ENCODE results near the gene ATF2.

Gene ATF2

GRCh38 chr2:175074478-175074877 is 93.5 kb downstream of the ATF2 start:
- no peak for DNase-seq

- no peak for DNase-seq
These were observed 99.5 kb downstream of the ATF2 start for GRCh38 chr2:175068534-175068933.

DNA sequence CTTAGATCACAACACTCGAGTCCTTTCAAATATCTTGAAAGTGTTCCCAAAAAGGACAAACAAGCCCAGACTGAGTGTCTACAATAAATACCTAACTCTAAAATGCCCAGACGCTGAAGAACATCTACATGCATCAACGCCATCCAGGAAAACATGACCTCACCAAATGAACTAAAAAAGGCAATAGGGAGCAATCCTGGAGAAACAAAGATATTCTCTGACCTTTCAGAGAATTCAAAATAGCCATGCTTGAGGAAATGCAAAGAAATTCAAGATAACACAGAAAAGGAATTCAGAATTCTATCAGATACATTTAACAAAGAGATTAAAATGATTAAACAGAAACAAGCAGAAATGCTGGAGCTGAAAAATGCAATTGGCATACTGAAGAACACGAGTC is 101.6 kb downstream of the ATF2 start:
- DNase-seq = no peak

- no peak for DNase-seq
These were observed 103.2 kb downstream of the ATF2 start for GRCh38 chr2:175064797-175065196.

GRCh38 chr2:175063741-175064140 is 104.3 kb downstream of the ATF2 start:
- peak; percentile 96 for DNase-seq

DNA sequence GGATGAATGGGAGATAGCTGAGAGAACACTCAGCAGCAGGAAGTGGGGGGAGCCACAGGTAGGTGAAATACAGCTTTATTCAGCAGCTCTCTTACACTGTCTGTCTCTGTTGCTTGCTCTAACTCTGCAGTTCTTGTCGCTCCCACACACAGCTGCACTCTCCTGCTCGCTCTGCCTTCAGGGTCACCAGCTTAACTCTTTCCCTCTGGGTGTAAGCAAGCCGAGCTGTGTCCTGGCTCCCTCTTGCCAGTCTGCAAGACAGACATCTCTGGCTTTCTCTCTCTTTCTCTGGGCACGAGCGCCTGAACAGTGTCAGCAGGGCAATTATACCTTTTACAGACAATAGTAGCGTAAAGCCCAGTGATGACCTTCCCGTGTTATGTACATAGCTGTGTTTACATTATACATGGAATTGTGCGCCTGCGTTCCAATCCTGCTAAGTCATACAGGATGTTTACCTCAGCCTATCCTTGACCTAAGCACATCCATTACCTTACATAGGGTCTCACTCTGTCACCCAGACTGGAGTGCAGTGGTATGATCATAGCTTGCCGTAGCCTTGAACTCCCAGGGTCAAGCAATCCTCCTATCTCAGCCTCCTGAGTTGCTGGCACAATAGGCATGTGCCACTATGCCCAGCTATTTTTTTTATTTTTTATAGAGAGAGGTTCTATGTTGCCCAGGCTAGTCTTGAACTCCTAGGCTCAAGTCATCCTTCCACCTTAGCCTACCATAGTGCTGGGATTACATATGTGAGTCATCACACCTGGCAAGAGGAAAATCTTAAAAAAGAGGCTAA is 105.0 kb downstream of the ATF2 start:
- DNase-seq = peak; percentile 100

DNA sequence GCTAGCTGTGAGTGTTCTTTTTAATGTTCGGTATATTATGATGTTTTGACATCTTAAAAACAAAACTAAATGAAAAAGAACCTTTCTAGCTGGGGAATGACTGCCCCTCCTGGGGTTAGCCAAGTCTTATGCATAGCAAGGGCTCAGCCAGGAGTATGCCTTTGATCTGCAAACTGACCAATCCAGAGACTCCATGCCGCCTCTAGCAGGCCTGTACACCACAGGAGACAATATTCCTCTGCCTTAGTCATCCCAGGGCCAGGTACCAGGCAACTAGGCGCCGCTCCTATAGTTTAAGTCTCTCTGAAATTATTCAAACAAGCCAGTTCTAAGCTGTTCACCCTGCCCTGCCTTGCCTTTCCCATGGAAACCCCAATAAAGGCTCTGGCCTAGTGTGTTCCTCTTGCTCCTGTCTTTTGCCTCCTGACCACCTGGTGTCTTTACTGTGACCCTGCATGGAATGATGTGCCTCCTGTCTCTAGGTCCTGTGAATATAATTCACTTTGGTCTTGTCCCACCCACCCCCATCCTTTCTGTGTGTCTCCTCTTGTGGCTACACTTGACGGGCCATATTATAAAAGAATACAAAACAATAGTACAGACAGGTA is 110.8 kb downstream of the ATF2 start:
- DNase-seq = no peak

- DNase-seq = no peak
These were observed 112.0 kb downstream of the ATF2 start for GRCh38 chr2:175055993-175056392.

DNA sequence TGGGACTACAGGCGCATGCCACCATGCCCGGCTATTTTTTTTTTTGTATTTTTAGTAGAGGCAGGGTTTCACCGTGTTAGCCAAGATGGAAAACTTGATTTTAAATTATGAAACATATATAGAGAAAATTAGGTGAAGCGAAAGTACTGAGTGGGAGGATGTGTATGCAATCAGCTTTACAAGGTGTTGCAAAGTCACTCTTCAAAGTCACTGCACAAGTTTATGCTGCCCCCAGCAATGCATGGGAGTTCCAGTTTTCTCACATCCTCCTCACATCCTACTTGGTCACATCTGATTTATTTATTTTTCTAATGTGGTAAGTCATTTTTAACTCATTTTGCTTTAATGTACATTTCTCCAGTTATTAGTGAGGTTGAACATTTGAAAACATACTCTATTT is 113.7 kb downstream of the ATF2 start:
- DNase-seq = no peak

DNA sequence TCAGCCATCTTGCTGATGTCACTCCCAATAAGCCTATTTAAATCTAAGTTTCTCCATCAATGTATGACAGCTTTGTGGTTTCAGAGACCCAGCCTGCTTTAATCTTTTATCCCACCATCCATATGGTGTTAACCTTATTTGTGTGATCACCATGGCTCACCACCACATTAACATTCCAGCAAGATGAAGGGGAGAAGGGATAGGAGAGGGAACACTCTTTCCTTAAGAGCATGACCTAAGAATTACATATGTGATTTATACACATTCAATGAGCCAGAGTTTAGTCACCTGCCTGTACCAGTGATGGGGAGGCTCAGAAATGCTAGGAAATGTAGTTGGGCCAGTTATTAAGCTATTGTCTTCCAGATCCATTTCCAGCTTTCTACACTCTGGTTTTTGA is 118.3 kb downstream of the ATF2 start:
- DNase-seq = no peak

GRCh38 chr2:175048275-175048674 is 119.7 kb downstream of the ATF2 start:
- DNase-seq = no peak

- DNase-seq = no peak
These were observed 128.5 kb downstream of the ATF2 start for GRCh38 chr2:175039490-175039889.

- no peak for DNase-seq
These were observed 129.0 kb downstream of the ATF2 start for GRCh38 chr2:175039031-175039430.

GRCh38 chr2:175037941-175038340 is 130.1 kb downstream of the ATF2 start:
- DNase-seq = no peak

GRCh38 chr2:175036582-175037018 is 131.4 kb downstream of the ATF2 start:
- peak; percentile 93 for DNase-seq

DNA sequence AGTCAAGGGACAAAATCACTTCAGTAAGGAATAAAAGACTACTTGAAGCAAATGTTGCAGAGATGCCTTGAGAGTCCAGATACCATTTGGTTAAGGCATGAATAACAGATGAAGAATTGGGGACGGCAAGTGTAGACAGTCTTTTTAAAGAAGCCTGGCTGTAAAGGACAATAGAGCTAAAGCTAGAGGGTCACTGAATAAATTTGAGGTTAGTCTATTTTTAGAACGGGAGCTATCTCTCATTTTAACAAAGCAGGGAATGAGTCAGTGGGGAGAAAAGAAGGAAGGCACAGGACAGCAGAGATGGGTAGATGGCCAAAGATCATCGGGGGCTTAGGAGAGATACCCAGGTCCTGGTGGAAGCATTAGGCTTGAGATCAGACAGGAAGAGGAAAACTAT is 132.2 kb downstream of the ATF2 start:
- no peak for DNase-seq

- no peak for DNase-seq
These were observed 133.3 kb downstream of the ATF2 start for GRCh38 chr2:175034716-175035115.

GRCh38 chr2:175030380-175031271 is 137.4 kb downstream of the ATF2 start:
- peak; percentile 82 for DNase-seq

DNA sequence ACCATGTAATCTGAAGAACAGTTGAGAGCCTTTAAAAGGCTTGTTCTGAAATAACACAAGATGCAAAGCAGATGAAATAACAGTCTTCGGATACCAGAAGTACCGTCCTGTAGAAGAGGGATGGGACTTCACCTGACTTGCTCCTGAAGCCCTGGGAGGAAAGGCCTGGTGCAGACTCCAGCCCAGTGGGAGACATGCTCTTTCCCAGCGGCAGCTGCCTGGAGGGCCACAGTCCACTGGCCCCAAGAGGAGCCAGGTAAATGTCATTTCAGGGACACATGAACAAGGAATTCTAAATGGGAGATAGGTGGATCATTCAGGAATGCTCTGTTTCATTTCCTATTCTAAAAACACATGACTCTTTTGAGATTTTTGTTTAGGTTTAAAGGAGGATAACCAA is 140.2 kb downstream of the ATF2 start:
- DNase-seq = no peak

GRCh38 chr2:175026385-175026784 is 141.6 kb downstream of the ATF2 start:
- DNase-seq = no peak

- DNase-seq = no peak
These were observed 142.1 kb downstream of the ATF2 start for GRCh38 chr2:175025946-175026345.

DNA sequence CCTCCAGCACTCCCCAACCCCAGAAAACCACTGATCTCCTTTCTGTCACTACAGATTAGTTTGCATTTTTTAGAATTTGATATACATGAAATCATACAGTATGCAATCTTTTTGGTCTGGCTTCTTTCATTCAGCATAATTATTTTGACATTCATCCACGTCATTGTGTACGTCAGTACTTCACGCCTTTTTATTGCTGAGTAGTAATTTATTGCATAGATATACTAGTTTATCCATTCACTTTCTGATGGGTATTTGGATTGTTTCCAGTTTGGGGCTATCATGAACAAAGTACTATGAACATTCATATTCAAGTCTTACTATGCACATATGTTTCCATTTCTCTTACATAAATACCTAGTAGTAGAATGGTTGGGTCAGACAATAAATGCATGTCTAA is 142.8 kb downstream of the ATF2 start:
- no peak for DNase-seq

DNA sequence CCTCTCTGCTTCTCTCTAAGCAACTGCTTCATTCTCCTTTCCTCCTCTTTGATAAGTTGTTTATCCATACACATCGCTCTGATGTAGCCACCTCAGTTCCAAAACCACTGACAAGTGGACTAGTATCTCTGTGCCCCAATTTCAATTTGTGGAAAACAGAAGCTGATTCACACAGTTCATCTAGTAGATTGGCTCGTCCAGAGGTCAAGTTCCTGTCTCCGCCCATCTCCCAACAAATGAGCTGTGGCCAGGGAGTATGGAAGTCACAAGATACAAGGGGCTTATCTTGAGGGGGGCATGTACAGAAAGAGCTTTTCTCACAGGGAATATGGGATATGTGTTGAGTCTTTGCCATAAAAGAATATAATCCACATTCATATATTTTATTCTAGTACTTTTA is 145.1 kb downstream of the ATF2 start:
- no peak for DNase-seq
